Fibroblast of lung (primary cell): ENCODE data around the gene NEAT1.

Experiments used
- CTCF ChIP-seq, 2 donors: IDR thresholded peaks in 1 of 2; conservative IDR thresholded peaks in 1 of 2; 1 replicate in 1 of 2; 2 replicates in 1 of 2; pipeline ENCODE4 v1.5.1; 2011 to 2012; ENCODE audit warnings: low read length in 2 of 2, control low read depth in 1 of 2, inconsistent platforms in 1 of 2, low read depth in 1 of 2, mild to moderate bottlenecking in 1 of 2
- EZH2 ChIP-seq: IDR thresholded peaks from 2 replicates; pipeline ENCODE4 v1.5.1; 2012; ENCODE audit warnings: low read length, control low read depth, mild to moderate bottlenecking; ENCODE audit errors: missing control alignments

GRCh38 chr11:65400307-65401072 lies 22.1 kb upstream of the NEAT1 start:
- TF ChIP-seq CTCF (conservative IDR thresholded peaks at IDR 0.05 in 1 of 2, IDR thresholded peaks at IDR 0.05 in 1 of 2; ENCODE audit: low read depth in 1 of 2, low read length in 2 of 2) (no peak), EZH2 (no peak)
